GM12892 (cell line): Measurements from ENCODE around the gene SORBS1.

Source experiments
- POLR2A ChIP-seq: IDR thresholded peaks from 2 replicates; pipeline ENCODE4 v1.6.1; 2011; ENCODE audit warnings: low read depth, low read length, control low read depth
- POLR2AphosphoS5 ChIP-seq: IDR thresholded peaks from 2 replicates; pipeline ENCODE4 v1.6.1; 2011; ENCODE audit warnings: low read depth, low read length, control low read depth
- TAF1 ChIP-seq: IDR thresholded peaks from 2 replicates; pipeline ENCODE4 v1.6.1; 2011; ENCODE audit warnings: low read depth, mild to moderate bottlenecking, control low read depth, low read length, borderline replicate concordance

DNA sequence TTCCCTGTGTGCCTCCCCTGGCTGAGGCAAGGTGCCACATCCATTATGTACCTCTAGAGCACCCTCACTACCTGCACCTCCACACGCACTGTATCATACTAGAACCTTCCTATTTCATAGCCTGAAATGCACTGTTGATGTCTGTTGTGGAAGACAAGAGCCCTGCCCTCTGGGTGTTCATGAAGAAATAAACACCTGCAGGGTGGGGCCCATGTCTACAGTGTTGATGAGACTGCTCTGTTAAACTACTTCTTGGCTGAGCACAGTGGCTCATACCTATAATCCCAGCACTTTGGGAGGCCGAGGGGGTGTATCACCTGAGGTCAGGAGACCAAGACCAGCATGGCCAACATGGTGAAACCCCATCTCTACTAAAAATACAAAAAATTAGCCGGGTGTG is 14.0 kb downstream of the SORBS1 start:
- TF ChIP-seq POLR2A (no peak), TAF1 (no peak), POLR2AphosphoS5 (no peak)
